ENCODE results near the gene SART3.

DNA sequence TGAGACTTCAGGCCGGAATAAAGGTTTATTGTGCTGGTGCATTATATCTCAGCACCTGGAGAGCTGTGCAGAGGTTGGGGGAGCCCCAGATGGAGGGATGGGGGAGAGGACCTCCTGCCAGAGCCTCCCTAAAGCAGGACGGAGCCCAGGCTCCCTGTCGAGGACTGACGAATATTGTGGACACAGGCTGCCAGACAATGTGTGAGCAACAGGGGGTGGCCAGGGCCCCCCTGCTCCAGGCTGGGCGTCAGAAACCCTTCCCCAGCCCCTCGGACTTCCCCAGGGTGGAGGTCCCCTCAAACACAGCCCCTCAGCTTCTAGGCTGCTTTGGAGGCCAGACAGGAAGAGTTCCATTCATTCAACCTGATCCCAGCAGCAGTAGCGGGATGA is 28.9 kb upstream of the SART3 start:
- TF ChIP-seq CTCF (conservative IDR thresholded peaks at IDR 0.05; ENCODE audit: low read depth, low read length), result no peak
- TF ChIP-seq POLR2A (IDR thresholded peaks at IDR 0.05; ENCODE audit: low read depth, low read length), result no peak
- no peak for TF ChIP-seq RCOR1 (IDR thresholded peaks at IDR 0.05; ENCODE audit: insufficient replicate concordance, low read length)
- TF ChIP-seq SMC3 (IDR thresholded peaks at IDR 0.05; ENCODE audit: low read depth, low read length), result no peak
- TF ChIP-seq USF2 (IDR thresholded peaks at IDR 0.05; ENCODE audit: low read depth, low read length), result no peak
- TF ChIP-seq CHD1 (IDR thresholded peaks at IDR 0.05; ENCODE audit: low read depth, low read length), result no peak
- TF ChIP-seq RAD21 (IDR thresholded peaks at IDR 0.05; ENCODE audit: low read length), result no peak
- TF ChIP-seq CEBPB (IDR thresholded peaks at IDR 0.05; ENCODE audit: low read depth, low read length), result no peak
- no peak for TF ChIP-seq RFX5 (IDR thresholded peaks at IDR 0.05; ENCODE audit: low read depth, low read length)

All from IMR-90 (cell line).